Measurements from ENCODE around the gene CFHR2.
"Not testable (repeated sequence)": the region's sequence is repeated elsewhere in the genome, so short reads cannot be mapped to it uniquely, and the experiment has no call there.

CFHR2 gene

DNA sequence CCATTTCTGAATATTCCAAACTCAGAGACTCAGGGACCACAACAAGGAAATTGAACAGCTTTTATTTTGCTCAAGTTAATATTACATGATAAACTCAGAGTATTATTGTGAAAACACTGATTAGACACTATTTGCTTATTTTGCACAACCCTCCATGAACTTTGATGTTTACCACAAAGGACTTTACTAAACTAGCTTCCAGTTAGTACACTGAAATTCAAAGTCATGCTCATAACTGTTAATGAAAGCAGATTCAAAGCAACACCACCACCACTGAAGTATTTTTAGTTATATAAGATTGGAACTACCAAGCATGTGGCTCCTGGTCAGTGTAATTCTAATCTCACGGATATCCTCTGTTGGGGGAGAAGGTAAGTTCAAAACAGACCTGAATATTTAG, at the start of gene CFHR2:
TSS of gene CFHR2 (plus strand) at position 171 of the 400 bp plus-strand sequence. CDS start at position 314, 143 bp downstream.
- DNase-seq, result not testable (repeated sequence)

- no peak for DNase-seq
Measured at GRCh38 chr1:196896355-196896754, 47.2 kb upstream of the CFHR2 start.

DNA sequence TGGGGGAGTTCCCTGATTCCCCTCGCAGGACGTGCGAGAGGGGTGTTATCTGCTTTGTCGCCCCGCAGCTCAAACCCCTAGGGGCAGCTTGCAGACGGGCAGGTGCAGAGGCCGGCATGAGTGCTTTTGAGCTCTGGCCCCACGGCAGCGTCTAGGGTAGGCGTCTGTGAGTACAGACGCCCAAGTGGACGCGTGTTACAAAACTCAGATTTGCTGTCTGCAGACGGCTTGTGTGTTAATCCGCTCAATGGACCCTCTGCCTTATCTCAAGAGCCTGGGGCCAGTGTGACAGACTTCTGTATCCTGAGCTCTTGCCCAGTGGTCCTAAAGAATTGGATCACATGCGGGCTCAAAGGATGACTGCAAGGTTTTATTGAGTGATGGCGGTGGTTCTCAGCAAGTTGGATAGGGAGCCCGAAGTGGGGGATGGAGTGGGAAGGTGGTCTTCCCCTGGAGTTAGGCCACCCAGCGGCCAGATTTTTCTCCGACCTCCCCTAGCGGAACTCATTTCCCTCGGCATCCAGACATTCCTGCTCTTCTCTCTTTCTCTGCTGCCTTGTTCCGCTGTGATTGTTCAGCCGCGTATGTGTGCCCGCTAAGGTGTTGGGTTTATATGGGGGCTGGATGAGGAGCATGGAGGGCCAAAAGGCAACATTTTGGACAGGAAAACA, 46.2 kb upstream of the CFHR2 start:
- DNase-seq, result no peak

- no peak for DNase-seq
Measured at GRCh38 chr1:196902344-196902743, 41.2 kb upstream of the CFHR2 start.

- DNase-seq, result no peak
Measured at GRCh38 chr1:196910215-196910614, 33.3 kb upstream of the CFHR2 start.

- not testable (repeated sequence) for DNase-seq
Measured at GRCh38 chr1:196912283-196912682, 31.3 kb upstream of the CFHR2 start.

GRCh38 chr1:196926839-196927238, 16.7 kb upstream of the CFHR2 start:
- not testable (repeated sequence) for DNase-seq

GRCh38 chr1:196932853-196933252, 10.7 kb upstream of the CFHR2 start:
- DNase-seq, result not testable (repeated sequence)

- no peak for DNase-seq
Measured at GRCh38 chr1:196933531-196934189, 9.9 kb upstream of the CFHR2 start.

DNA sequence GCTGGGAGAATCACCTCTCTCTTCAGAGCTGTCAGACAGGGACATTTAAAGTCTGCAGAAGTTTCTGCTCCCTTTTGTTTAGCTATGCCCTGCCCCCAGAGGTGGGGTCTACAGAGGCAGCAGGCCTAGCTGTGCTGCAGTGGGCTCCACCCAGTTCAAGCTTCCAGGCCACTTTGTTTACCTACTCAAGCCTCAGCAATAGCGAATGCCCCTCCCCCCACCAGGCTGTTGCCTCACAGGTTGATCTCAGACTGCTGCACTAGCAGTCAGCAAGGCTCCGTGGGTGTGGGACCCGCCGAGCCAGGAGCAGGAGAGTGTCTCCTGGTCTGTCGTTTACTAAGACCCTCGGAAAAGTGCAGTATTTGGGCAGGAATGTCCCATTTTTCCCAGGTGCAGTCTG, 2.1 kb upstream of the CFHR2 start:
- not testable (repeated sequence) for DNase-seq

GRCh38 chr1:196951711-196952394, 8.3 kb downstream of the CFHR2 start:
- no peak for DNase-seq

GRCh38 chr1:196954778-196955177, 11.2 kb downstream of the CFHR2 start:
- DNase-seq, result no peak

DNA sequence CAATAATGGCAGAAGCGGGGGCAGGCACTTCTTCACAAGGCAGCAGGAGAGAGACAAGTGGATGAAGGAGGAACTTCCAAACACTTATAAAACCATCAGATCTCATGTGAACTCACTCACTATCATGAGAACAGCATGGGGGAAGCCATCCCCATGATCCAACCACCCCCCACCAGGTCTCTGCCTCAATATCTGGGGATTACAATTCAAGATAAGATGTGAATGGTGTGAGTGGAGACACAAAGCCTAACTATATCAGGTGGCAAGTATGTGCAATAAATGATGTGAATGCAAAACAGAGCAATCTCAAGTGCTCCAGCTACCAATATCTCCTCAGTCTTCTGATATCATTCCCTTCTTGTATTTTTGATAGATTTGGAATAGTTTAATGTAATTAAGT, 12.4 kb downstream of the CFHR2 start:
- DNase-seq, result no peak

DNA sequence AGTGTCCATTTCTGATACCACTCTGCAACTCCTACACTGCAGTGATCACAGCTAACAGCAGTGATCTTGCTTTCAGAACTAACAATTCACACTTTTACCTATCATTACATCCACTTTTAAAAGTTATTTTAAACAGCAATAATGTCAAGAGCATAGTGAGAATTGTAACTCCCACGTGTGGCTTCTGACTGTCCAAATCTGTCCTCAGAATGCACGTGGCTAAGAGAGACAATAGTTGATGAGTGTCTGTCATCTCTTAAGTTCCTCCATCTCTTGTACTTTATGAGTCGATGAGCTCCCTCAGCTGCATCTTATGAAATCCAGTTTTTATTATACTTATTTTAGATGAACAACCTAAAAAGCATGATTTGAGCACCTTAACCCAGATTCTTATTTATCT, 17.3 kb downstream of the CFHR2 start:
- no peak for DNase-seq

DNA sequence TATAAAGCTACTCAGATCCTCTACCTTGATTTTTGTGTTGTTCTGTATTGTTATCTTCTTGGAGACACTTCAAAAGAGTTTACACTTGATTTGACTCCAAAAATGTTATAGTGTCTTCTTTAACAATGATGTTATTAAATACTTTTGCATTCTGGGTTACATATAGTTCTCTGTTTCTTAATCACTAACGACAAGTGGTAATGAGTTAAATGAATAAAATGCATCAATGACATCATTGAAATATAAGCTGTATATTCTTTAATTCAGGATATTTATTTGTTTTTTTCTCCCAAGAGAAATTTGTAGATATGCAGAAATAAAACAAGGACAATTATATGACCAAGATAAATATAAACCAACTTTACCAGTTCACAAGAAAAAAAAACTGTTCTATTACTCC, 26.6 kb downstream of the CFHR2 start:
- no peak for DNase-seq

DNA sequence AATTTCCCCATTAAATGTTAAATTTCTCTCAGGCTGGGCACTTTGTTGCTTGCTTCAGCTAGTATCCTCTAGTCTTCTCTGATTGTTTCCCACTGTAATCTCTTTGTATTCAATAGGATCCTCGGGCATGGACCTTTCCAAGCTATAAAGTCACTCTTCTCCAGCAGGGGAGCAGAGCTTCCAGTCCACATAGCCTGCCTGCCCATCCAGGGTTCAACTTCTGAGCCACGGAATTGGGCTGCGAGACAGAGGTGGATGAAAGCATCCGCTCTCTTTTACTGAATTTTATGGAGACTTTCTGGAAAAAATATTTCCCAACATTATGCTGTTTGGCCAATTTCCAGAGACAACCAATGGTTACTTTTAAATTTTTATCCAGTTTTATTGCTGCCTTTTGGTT, 32.7 kb downstream of the CFHR2 start:
- DNase-seq, result no peak

DNA sequence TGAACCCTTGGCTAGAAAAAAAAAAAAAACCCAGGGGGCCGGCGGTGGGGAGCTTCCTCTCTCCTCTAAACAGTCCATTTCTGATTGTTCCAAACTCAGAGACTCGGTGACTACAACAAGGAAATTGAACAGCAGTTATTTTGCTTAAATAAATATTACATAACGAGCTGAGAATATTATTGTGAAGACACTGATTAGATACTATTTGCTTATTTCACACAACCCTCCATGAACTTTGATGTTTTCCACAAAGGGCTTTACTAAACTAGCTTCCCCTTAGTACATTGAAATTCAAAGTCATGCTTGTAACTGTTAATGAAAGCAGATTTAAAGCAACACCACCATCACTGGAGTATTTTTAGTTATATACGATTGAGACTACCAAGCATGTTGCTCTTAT, 33.7 kb downstream of the CFHR2 start, which contains the start of gene CFHR5:
TSS of gene CFHR5 (plus strand) at position 279 of the 400 bp plus-strand sequence. CDS start at position 388, 109 bp downstream.
- no peak for DNase-seq

DNA sequence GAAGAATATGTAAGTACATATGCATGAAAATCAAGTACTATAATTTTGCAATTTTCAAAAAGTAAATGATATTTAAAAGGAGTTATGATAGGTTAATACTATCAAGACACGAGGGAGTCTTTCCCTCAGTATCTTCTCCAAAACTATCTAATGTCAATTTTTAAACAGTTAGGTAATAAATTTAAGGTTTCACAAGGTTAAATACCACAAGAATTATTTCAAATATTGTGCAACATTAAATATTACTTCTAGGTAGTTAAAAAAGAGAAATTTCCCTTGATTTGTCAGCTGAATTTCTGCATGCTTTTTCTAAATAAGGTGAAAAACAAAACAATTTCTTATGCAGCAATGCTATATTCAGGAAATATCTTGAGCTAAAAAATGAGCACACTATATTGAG, 37.3 kb downstream of the CFHR2 start:
- no peak for DNase-seq

DNA sequence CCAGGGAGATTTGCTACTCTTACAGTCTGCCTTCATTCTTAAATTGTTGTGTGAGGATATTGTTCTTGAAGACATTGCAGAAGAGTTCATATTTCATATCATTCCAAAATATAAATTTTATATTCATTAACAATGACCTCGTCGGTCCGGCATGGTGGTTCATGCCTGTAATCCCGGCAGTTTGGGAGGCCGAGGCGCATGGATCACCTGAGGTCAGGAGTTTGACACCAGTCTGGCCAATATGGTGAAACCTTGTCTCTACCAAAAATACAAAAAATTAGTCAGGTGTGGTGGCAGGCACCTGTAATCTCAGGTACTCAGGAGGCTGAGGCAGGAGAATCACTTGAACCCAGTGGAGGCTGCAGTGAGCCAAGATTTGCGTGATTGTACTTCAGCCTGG, 38.7 kb downstream of the CFHR2 start:
- DNase-seq, result not testable (repeated sequence)

DNA sequence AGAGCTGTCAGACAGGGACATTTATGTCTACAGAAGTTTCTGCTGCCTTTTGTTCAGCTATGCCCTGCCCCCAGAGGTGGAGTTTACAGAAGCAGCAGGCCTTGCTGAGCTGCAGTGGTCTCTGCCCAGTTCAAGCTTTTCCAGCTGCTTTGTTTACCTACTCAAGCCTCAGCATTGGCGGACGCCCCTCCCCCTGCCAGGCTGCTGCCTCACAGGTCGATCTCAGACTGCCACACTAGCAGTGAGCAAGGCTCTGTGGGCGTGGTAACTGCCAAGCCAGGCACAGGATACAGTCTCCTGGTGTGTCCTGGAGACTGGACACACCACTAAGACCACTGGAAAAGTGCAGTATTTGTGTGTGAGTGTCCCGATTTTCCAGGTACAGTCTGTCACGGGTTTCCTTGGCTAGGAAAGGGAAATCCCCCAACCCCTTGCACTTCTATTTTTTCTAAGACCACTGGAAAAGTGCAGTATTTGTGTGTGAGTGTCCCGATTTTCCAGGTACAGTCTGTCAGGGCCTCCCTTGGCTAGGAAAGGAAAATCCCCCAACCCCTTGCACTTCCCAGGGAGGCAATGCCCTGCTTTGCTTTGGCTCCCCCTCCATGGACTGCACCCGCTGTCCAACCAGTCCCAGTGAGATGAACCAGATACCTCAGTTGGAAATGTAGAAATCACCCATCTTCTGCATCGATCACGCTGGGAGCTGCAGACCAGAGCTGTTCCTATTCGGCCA, 48.5 kb downstream of the CFHR2 start:
- not testable (repeated sequence) for DNase-seq

- no peak for DNase-seq
Measured at GRCh38 chr1:196993916-196994315, 50.4 kb downstream of the CFHR2 start.

- no peak for DNase-seq
Measured at GRCh38 chr1:196997423-196997822, 53.9 kb downstream of the CFHR2 start.

DNA sequence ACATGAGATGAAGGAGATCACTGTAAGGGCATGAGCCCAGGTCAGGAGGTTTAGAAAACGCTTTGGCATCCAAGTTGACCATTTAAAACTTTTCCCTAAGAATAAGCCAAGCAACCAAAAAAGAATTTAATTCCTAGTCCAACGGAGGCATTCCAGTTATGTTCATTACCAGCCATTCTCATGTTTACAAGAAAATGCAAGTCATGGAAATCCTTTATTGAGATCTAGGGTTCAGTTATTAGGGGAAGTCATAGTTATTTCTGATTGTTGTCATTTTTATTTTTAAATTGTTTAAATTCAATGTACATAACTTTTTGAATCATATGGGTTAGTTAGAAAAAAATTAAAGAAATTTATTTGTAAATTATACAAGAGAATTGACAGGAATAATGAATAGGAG, 58.3 kb downstream of the CFHR2 start:
- no peak for DNase-seq

Data from stimulated activated CD4-positive, alpha-beta T cell treated with anti-CD3 and anti-CD28 coated beads, Interleukin-1b, Interleukin-23, amount 100 ng/mL, for 48 hours (primary cell).